NCI-H2107 (cell line): Measurements from ENCODE around the gene GNAQ.
"Not testable (repeated sequence)": the region's sequence is repeated elsewhere in the genome, so short reads cannot be mapped to it uniquely, and the experiment has no call there.

Source experiments
- DNase-seq: peaks from one replicate; lab custom pipeline; 2025; lab: John Stamatoyannopoulos, UW

Gene GNAQ

DNA sequence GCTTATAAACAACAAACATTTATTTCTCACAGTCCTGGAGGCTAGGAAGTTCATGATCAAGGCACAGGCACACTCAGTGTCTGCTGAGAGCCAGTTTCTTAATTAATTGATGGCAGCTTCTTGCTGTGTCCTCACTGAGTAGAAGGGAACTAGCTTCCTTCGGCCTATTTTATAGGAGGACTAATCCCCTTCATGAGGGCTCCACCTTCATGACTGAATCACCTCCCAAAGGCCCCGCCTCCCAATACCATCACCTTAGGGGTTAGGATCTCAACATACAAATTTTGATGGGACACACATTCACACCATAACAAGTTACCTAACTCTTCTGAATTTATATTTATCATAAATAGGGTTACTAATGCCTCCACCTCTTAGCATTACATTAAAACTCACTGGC lies 129.8 kb downstream of the GNAQ start:
- DNase-seq: no peak

DNA sequence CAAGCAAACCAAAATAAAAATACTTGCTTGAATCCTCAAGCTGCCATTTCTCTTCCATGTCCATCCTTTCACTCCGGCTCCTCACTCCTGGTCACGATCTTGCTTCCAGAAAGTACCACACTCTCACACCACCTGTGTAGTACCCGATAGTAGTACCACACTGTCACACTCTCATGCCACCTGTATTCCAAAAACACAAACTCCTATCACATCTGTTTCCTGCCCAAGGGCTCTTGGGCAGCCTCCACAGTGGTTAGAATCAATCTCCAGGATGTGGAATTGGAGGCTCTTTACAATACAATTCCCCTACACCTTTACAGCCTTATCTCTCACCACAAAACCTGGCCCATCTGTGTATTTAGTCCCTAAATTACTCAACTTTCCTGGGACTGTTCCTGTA lies 130.6 kb downstream of the GNAQ start:
- DNase-seq: no peak

DNA sequence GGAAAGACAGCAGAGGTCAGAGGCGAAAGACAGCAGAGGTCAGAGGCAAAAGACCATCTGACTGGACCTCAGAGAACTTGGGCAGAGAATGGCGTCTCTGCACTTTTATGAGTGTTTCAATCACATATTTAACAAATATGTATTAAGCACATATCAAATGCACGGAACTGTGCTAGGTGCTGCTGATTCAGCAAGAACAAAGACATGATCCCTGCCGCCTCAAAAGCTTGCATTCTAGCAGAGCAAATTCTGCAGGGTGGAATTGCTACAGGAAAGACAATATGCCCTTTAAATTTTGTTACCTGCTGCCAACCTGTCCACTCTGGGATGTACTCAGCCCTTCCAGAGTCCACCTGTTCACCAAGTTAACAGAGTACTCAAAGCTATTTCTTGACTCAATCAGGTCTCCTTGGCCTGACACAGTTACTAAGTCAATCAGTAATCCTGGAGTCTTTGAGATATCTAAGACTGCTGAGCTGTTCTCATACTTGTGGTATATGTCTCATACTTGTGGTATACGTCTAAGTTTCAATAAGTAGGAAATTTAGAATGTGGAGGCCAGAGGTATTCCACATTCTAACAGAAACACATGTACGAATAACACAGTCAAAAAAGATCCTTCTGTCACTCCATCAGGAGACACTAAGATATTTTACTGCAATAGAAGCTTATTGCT lies 131.8 kb downstream of the GNAQ start:
- no peak for DNase-seq

DNA sequence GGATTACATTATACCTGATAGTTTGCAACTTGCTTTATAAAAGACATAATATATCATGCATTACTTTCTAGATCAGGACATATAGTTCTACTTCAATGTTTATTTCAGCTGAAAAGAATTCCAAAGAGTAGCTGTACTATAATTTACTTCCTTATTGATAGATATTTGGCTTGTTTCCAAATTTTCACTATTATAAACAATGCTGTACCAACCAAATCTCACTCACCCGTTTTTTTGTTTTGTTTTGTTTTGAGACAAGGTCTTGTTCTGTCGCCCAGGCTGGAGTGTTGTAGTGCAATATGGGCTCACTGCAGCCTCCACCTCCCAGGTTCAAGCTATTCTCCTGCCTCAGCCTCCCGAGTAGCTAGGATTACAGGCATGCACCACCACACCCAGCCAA lies 132.7 kb downstream of the GNAQ start:
- DNase-seq: no peak

- peak; percentile 5 for DNase-seq
These were observed 134.5 kb downstream of the GNAQ start for GRCh38 chr9:77896938-77897667.

- no peak for DNase-seq
These were observed 135.2 kb downstream of the GNAQ start for GRCh38 chr9:77896269-77896937.

DNA sequence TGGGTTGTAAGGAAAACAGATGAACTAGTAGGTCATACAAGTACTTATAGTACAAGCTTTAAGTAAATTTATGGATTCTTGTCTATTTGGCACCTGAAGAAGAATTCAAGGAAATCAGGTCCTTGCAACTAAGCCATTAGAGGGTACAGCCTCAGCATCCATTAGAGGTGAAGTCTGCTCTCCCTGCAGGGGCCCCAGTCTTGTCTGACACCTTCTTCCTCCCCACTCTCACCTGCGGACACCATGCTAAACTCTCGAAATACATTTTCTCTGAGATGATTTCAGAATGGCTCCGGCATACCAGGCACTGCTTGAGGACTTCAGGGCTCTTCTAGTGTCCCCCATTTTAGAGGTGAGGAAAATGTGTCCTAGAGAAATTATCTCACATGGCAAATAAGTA lies 137.9 kb downstream of the GNAQ start:
- DNase-seq: no peak

DNA sequence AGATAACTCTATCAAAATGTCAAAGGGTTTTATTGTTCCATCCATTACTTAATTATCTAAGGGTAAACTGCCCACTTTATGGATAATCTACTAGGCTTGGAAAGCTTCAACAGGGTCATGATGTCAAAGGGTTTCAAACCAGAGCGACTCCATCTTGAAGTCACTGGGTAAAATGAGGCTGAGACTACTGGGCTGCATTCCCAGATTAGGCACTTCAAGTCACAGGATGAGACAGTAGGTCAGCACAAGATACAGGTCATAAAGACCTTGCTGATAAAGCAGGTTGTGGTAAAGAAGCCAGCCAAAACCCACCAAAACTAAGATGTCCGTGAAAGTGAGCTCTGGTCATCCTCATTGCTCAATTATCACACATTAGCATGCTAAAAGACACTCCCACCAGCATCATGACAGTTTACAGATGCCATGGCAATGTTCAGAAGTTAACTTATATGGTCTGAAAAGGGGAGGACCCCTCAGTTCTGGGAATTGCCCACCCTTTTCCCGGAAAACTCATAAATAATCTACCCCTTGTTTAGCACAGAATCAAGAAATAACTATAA lies 138.6 kb downstream of the GNAQ start:
- DNase-seq: no peak

DNA sequence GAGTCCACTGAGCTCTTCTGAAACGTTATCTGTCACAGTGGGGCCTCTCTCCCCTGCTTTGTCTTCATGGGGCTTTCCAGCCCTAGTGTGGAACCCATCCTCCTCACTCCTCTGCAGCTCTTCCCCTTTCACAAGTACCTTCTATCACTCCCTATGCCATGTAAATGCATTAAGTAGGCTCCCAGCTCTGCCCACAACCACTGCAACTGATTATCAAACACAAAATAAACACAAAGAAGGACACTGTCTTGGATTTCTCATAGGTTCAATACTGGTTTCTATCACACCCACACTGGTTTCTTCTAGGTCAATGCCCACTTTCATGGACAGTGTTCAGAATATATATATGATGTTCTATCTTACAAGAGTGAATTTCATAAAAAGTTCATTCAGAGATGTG lies 139.4 kb downstream of the GNAQ start:
- DNase-seq: no peak

- DNase-seq: no peak
These were observed 140.3 kb downstream of the GNAQ start for GRCh38 chr9:77891128-77891800.

- DNase-seq: no peak
These were observed 143.9 kb downstream of the GNAQ start for GRCh38 chr9:77887662-77888061.

GRCh38 chr9:77885104-77885672 lies 146.4 kb downstream of the GNAQ start:
- no peak for DNase-seq

DNA sequence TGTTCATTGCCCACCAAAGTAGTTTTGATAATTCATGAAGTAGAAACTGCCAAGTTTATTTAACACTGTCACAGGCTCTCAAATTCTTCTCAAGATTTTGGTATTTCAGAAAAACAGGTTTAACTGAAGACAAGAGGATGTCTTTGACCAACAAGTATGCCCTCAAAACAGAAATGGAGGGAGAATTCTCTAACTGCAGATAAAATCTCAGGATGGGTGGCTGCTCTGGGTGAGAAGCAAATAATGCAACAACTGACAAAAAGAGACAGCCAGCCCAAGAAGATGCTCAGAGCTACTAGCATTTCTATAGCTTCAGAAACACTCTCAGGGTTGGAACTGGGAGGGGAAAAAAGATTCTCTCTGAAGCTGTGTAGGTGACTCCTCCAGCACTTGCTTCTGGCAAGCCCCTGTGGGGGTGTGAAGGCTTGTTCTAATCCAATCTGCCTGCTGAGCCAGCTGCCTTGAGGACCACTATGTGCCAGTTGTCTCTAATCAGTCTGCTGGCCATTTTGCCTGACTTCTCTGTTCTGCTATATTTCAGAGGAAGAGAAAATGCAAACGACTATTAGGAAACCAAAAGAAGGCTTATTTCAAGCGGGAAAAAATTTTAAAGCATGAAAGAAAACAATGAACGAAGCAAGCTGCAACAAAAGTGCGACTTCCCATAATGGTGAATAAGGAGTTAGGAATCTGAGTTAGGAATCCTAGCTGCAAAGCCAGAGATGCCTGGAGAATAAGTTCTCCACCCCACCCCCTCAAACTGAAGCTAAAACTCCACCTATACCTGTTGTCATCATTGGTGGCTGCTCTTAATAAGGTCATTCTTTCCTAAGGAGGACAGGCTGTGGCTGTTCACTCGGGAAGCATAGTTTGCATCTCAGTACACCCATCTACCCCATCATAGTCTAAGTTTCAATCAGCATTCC lies 147.5 kb downstream of the GNAQ start:
- no peak for DNase-seq

GRCh38 chr9:77883133-77883532 lies 148.5 kb downstream of the GNAQ start:
- DNase-seq: no peak

DNA sequence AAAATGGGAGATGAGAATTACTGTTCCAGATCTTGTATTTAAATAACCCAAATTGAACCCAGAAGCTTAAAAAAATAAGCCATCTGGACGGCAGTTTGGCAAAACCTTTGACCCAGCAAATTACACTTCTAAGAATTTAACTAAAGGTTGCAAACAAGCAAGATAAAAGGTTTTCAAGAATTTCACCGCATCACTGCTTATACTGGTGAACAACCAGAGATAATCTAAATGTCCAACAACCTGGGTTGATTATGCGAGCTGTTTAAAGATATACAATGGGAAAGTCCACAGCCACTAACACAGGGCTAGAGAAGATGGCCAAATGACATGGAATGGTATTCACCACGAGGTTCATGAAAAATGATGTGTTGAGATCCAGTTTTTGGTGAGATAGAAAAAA lies 149.3 kb downstream of the GNAQ start:
- no peak for DNase-seq

DNA sequence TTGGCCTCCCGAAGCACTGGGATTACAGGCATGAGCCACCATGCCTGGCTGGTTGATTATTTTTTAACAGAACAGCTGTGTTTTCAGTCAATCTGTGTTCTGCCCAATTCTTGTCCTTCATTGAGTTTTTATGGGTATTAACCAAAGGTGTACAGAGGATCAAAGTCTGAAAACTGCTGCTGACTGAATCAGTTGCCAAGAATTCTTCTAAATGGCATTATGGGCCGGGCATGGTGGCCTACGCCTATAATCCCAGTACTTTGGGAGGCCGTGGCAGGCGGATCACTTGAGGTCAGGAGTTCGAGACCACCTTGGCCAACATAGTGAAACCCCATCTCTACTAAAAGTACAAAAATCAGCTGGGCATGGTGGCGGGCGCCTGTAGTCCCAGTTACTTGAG lies 150.0 kb downstream of the GNAQ start:
- DNase-seq: not testable (repeated sequence)

GRCh38 chr9:77881111-77881510 lies 150.5 kb downstream of the GNAQ start:
- no peak for DNase-seq

- no peak for DNase-seq
These were observed 152.1 kb downstream of the GNAQ start for GRCh38 chr9:77879437-77879943.

DNA sequence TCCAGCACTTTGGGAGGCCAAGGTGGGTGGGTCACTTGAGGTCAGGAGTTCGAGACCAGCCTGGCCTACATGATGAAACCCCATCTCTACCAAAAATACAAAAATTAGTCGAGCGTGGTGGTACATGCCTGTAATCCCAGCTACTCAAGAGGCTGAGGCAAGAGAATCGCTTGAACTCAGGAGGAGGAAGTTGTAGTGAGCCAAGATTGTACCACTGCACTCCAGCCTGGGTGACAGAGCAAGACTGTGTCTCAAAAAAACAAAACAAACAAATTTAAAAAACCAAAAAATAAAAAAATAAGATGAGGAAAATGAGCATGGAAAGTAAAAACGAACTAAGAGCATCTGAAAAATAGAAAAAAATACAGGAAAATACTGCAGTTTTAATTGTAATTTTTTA lies 152.8 kb downstream of the GNAQ start:
- not testable (repeated sequence) for DNase-seq

GRCh38 chr9:77877976-77878375 lies 153.6 kb downstream of the GNAQ start:
- no peak for DNase-seq

DNA sequence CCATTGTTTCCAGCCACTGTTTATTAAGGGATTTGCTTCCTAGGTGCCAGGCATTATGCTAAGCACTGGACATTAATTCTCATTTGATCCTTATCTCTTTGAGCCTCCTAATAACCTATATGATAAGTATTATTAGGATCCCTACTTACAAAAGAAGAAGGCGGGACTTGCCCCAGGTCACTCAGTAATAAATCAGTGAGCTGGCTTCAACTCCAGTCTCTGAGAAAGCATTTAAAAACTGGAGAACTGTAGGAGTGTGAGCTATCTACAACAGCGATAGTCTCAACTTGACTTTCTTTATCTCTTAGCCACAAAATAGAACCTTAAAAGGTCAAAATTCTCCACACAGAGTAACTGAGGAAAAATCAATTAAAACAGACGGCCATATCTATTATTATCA lies 155.0 kb downstream of the GNAQ start:
- DNase-seq: no peak
